HepG2 (cell line): Measurements from ENCODE around the gene MED25. TPM values are rescaled to one million over a fixed set of nuclear protein-coding genes. Genes with fewer than 3 reads are reported as not detected.

Experiments used
- ATAC-seq: fragments of 200-7000 bp; cut with Tn5 transposase; 3 replicates; pipeline ENCODE4 v1.9.1; 2020; ENCODE audit warnings: mild to moderate bottlenecking, moderate library complexity
- BruUV-seq: library from RNA; stranded (reverse); fragments of 400-500 nt; replicated peaks from 2 replicates; lab custom pipeline; 2021; lab: Mats Ljungman, UMichigan
- CTCF ChIA-PET: fragments of 300-600 bp; formaldehyde crosslinking; extraction: SDS; loops from one replicate; lab custom pipeline; 2021; ENCODE audit warnings: low total read pairs, inconsistent platforms, low intra/inter-chr PET ratio; lab: Yijun Ruan, JAX
- POLR2A ChIA-PET: fragments of 350-600 bp; sonication (Branson Sonifier 250); formaldehyde crosslinking; loops from one replicate; lab custom pipeline; 2020; ENCODE audit warnings: antibody characterized with exemption, inconsistent platforms; lab: Yijun Ruan, JAX
- DNase-seq: peaks from one replicate; pipeline ENCODE4 v3.0.0-alpha.2; 2015; ENCODE audit warnings: low spot score
- FAIRE-seq: peaks from 3 replicates; lab custom pipeline; 2011; peaks lifted over from hg19 to GRCh38; lab: Jason Lieb, UNC
- H2AFZ ChIP-seq: one replicate; pipeline ENCODE4 v1.6.1; 2011; ENCODE audit warnings: low read length, inconsistent platforms
- H3K27ac ChIP-seq: fragments of 300-600 bp; 3 replicates; pipeline ENCODE4 v1.8.0; 2011; ENCODE audit warnings: mixed run types, mild to moderate bottlenecking, mixed read lengths, low read length, inconsistent platforms; ENCODE audit not compliant: insufficient read depth; ENCODE audit errors: extremely low read length
- H3K27me3 ChIP-seq, 2 experiments: fragments of 200-600 bp in 1 of 2; 2 replicates in 1 of 2; 3 replicates in 1 of 2; pipeline versions ENCODE4 v1.6.0 to v1.8.0; 2011; ENCODE audit warnings: low read length in 2 of 2, mild to moderate bottlenecking in 2 of 2, moderate library complexity in 2 of 2, inconsistent platforms in 1 of 2; ENCODE audit not compliant: insufficient read depth in 2 of 2, control insufficient read depth in 1 of 2
- H3K36me3 ChIP-seq, 2 experiments: fragments of 200-600 bp in 1 of 2; replicated peaks in 1 of 2; 2 replicates in 1 of 2; 3 replicates in 1 of 2; pipeline versions ENCODE4 v1.5.1 to v1.8.0; 2011; ENCODE audit warnings: low read length in 2 of 2, inconsistent platforms in 1 of 2; ENCODE audit not compliant: insufficient read depth in 2 of 2, control insufficient read depth in 1 of 2
- H3K4me1 ChIP-seq: 2 replicates; pipeline ENCODE4 v1.5.1; 2012; ENCODE audit warnings: low read length, inconsistent platforms; ENCODE audit not compliant: insufficient read depth
- H3K4me2 ChIP-seq: 2 replicates; pipeline ENCODE4 v1.6.0; 2011; ENCODE audit warnings: low read depth, low read length, inconsistent platforms
- H3K4me3 ChIP-seq, 3 experiments: fragments of 200-600 bp in 1 of 3; sonication (generic), shearing (Covaris generic) in 1 of 3; replicated peaks in 1 of 3; 2 replicates each; pipeline ENCODE4 v1.5.1; 2011 to 2016; ENCODE audit warnings: low read length in 3 of 3, inconsistent platforms in 2 of 3, low read depth in 2 of 3, mild to moderate bottlenecking in 2 of 3, control low read depth in 1 of 3, mixed read lengths in 1 of 3; ENCODE audit not compliant: insufficient read depth in 1 of 3
- H3K79me2 ChIP-seq: one replicate; pipeline ENCODE4 v1.6.1; 2011; ENCODE audit warnings: low read length, inconsistent platforms; ENCODE audit not compliant: insufficient read depth
- H3K9ac ChIP-seq: 2 replicates; pipeline ENCODE4 v1.6.0; 2011; ENCODE audit warnings: mild to moderate bottlenecking, low read depth, low read length, inconsistent platforms; ENCODE audit not compliant: insufficient read depth
- H3K9me3 ChIP-seq: 2 replicates; pipeline ENCODE4 v1.5.1; 2012; ENCODE audit warnings: mild to moderate bottlenecking, low read length
- H4K20me1 ChIP-seq: 2 replicates; pipeline ENCODE4 v1.6.0; 2011; ENCODE audit warnings: inconsistent platforms, mild to moderate bottlenecking, low read length, moderate library complexity; ENCODE audit not compliant: insufficient read depth
- ARID2 ChIP-seq: sonication (generic); formaldehyde crosslinking; IDR thresholded peaks from 2 replicates; pipeline ENCODE4 v1.8.1; 2022; ENCODE audit warnings: mild to moderate bottlenecking, missing genetic modification reagents, borderline replicate concordance
- HOMEZ ChIP-seq: IDR thresholded peaks from 2 replicates; pipeline ENCODE4 v1.6.1; 2016; ENCODE audit warnings: low read depth
- KDM1A ChIP-seq: IDR thresholded peaks from 2 replicates; pipeline ENCODE4 v1.6.1; 2016; ENCODE audit warnings: missing compliant biosample characterization
- MAZ ChIP-seq, 2 experiments: sonication (generic) in 1 of 2; formaldehyde crosslinking in 1 of 2; IDR thresholded peaks; 2 replicates each; pipeline versions ENCODE4 v1.5.0 to v1.6.1; 2012 to 2020; ENCODE audit warnings: low read depth in 2 of 2, mild to moderate bottlenecking in 2 of 2, borderline replicate concordance in 1 of 2, improper control_type of control experiment in 1 of 2, low read length in 1 of 2, missing genetic modification reagents in 1 of 2, moderate library complexity in 1 of 2
- MIER3 ChIP-seq: IDR thresholded peaks from 2 replicates; pipeline ENCODE4 v1.6.1; 2016; ENCODE audit warnings: missing compliant biosample characterization, borderline replicate concordance
- MZF1 ChIP-seq: sonication (generic); formaldehyde crosslinking; IDR thresholded peaks from 2 replicates; pipeline ENCODE4 v1.8.1; 2023; ENCODE audit warnings: mild to moderate bottlenecking, missing genetic modification reagents, borderline replicate concordance
- NRL ChIP-seq: sonication (generic); formaldehyde crosslinking; IDR thresholded peaks from 2 replicates; pipeline ENCODE4 v1.5.0; 2020; ENCODE audit warnings: missing genetic modification reagents, mild to moderate bottlenecking, moderate library complexity, borderline replicate concordance
- POLR2A ChIP-seq, 2 experiments: IDR thresholded peaks; 2 replicates each; pipeline ENCODE4 v1.6.1; 2011; ENCODE audit warnings: low read depth in 2 of 2, low read length in 2 of 2, mild to moderate bottlenecking in 1 of 2, moderate library complexity in 1 of 2; ENCODE audit not compliant: insufficient read depth in 1 of 2
- REL ChIP-seq: sonication (generic); formaldehyde crosslinking; conservative IDR thresholded peaks from 2 replicates; pipeline ENCODE4 v1.8.0; 2022; ENCODE audit warnings: mild to moderate bottlenecking, missing genetic modification reagents, moderate library complexity
- TBL1XR1 ChIP-seq: fragments of 150-350 bp; IDR thresholded peaks from 2 replicates; pipeline ENCODE4 v1.6.1; 2014; ENCODE audit warnings: borderline replicate concordance, low read length; ENCODE audit not compliant: partially characterized antibody
- ZHX2 ChIP-seq, 2 experiments: sonication (generic) in 1 of 2; formaldehyde crosslinking in 1 of 2; IDR thresholded peaks; 2 replicates each; pipeline versions ENCODE4 v1.6.1 to v1.9.0; 2014 to 2022; ENCODE audit warnings: antibody characterized with exemption in 1 of 2, borderline replicate concordance in 1 of 2, inconsistent platforms in 1 of 2, low read depth in 1 of 2, missing genetic modification reagents in 1 of 2
- WGBS: methylation state at CpG from one replicate; pipeline ENCODE4 v1.1.6; 2017; ENCODE audit warnings: low lambda C conversion rate; 5-methylcytosine and 5-hydroxymethylcytosine counted together
- in situ Hi-C: cut with HindIII; loops from 2 replicates; pipeline ENCODE4 v1.10.0; 2017; ENCODE audit warnings: low pct_unique_long_range_greater_than_20kb; ENCODE audit not compliant: extremely low pct_ligation_motif_present
- intact Hi-C: fragments of 100-400 bp; cut with micrococcal nuclease; formaldehyde crosslinking; loops from one replicate; pipeline ENCODE4 v1.10.0; 2022; ENCODE audit not compliant: unreplicated experiment
- polyA plus RNA-seq, 8 experiments: library from polyadenylated mRNA; depleted of rRNA in 3 of 8; stranded (reverse) in 7 of 8; unstranded in 1 of 8; fragments of >200 nt; fragmentation: Illumina TruSeq in 4 of 8; extraction: Trizol in 4 of 8; gene quantifications; 2 replicates each; pipeline versions ENCODE4 v1.2.1 to v1.2.3, GENCODE V29; 2011 to 2016; ENCODE audit warnings: low read depth in 4 of 8, missing spikeins in 1 of 8, mixed read lengths in 1 of 8; ENCODE audit not compliant: insufficient read depth in 1 of 8
- total RNA-seq, 5 experiments: library from RNA; depleted of rRNA; stranded (reverse); fragments of >200 nt; fragmentation: Illumina TruSeq; extraction: Trizol; gene quantifications; 2 replicates each; pipeline ENCODE4 v1.2.3, GENCODE V29; 2016; ENCODE audit warnings: low read depth in 1 of 5
- TF ChIP-seq, protein P1 (sequence below): sonication (generic); formaldehyde crosslinking; IDR thresholded peaks from 2 replicates; pipeline ENCODE4 v1.4.0; 2020; ENCODE audit warnings: low read depth, mild to moderate bottlenecking, missing genetic modification reagents

The MED25 gene
- total and polyA plus RNA-seq, 2 of the 13 experiments (the other 11 are each of a cell fraction or from before 2014, with no cell fraction given): 11.1 to 15.1 TPM

GRCh38 chr19:49878744-49879070 lies 60.6 kb downstream of the MED25 start:
- Histone ChIP-seq H3K36me3 (peaks cover 21 to 54% of the 10 kb centered on the region in 2 experiments), H3K4me1 (peaks cover 31% of the 10 kb centered on the region), H3K9me3 (no peaks in the 10 kb centered on the region), H3K9ac (peak overlapping the region; percentile 89; the same call in 1 of the 2 replicates), H3K27me3 (no peaks in the 10 kb centered on the region; a peak in 1 of 5 replicates), H4K20me1 (peaks cover 5% of the 10 kb centered on the region), H2AFZ (no peak overlapping the region), H3K4me3 (peak overlapping the region; percentile 69 to 99 (median 72)), H3K27ac (peak overlapping the region; percentile 99), H3K4me2 (peak overlapping the region; percentile 76), H3K79me2 (peaks cover 38% of the 10 kb centered on the region)
- no peak for ATAC-seq
- in situ Hi-C loops (no loop called here), intact Hi-C loops (no loop called here)
- FAIRE-seq: no peak
- ChIA-PET POLR2A (interaction anchor here (0.8 to 1.9 kb wide), 3 partner anchors 9 to 51 kb away, joined by 3 to 16 read pairs (median 4); no protein-coding TSS in a partner anchor), CTCF (no interaction called here)
- no peak for DNase-seq
- TSS peak; percentile 64 for BruUV-seq
- 93% methylated on average over 9 of the region's 9 CpGs for WGBS
- TF ChIP-seq MZF1: no peak
- TF ChIP-seq MAZ (IDR thresholded peaks at IDR 0.05; ENCODE audit: borderline replicate concordance, low read depth, low read length): no peak
- no peak for TF ChIP-seq MAZ (CRISPR knock-in tag; IDR thresholded peaks at IDR 0.05; ENCODE audit: low read depth)
- TF ChIP-seq MIER3 (CRISPR knock-in tag): no peak
- TF ChIP-seq HOMEZ (CRISPR knock-in tag): no peak
- no peak for TF ChIP-seq TBL1XR1
- TF ChIP-seq, protein P1, sequence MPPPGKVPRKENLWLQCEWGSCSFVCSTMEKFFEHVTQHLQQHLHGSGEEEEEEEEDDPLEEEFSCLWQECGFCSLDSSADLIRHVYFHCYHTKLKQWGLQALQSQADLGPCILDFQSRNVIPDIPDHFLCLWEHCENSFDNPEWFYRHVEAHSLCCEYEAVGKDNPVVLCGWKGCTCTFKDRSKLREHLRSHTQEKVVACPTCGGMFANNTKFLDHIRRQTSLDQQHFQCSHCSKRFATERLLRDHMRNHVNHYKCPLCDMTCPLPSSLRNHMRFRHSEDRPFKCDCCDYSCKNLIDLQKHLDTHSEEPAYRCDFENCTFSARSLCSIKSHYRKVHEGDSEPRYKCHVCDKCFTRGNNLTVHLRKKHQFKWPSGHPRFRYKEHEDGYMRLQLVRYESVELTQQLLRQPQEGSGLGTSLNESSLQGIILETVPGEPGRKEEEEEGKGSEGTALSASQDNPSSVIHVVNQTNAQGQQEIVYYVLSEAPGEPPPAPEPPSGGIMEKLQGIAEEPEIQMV (CRISPR knock-in tag): no peak
- no peak for TF ChIP-seq KDM1A
- no peak for TF ChIP-seq NRL (CRISPR knock-in tag)
- no peak for TF ChIP-seq POLR2A (IDR thresholded peaks at IDR 0.05; ENCODE audit: insufficient read depth in 1 of 2, low read depth in 2 of 2, low read length in 2 of 2)
- no peak for TF ChIP-seq ZHX2 (IDR thresholded peaks at IDR 0.05; ENCODE audit: low read depth)
- TF ChIP-seq ZHX2 (CRISPR knock-in tag; IDR thresholded peaks at IDR 0.05; ENCODE audit: borderline replicate concordance): no peak
- TF ChIP-seq ARID2: no peak
- TF ChIP-seq REL (CRISPR knock-in tag): no peak
